ENCODE measurements around the gene RIF1.

Gene RIF1

GRCh38 chr2:151508519-151508918 is 98.8 kb downstream of the RIF1 start:
- no peak for DNase-seq (ENCODE audit: low read depth in 2 of 2, low spot score in 1 of 2)

- no peak for DNase-seq (ENCODE audit: low read depth in 2 of 2, low spot score in 1 of 2)
Measured at GRCh38 chr2:151518802-151519201, 109.1 kb downstream of the RIF1 start.

- DNase-seq (ENCODE audit: low read depth in 2 of 2, low spot score in 1 of 2): no peak
Measured at GRCh38 chr2:151520976-151521375, 111.3 kb downstream of the RIF1 start.

- DNase-seq (ENCODE audit: low read depth in 2 of 2, low spot score in 1 of 2): no peak
Measured at GRCh38 chr2:151522556-151522955, 112.9 kb downstream of the RIF1 start.

GRCh38 chr2:151523850-151524249 is 114.1 kb downstream of the RIF1 start:
- DNase-seq (ENCODE audit: low read depth in 2 of 2, low spot score in 1 of 2): no peak

GRCh38 chr2:151525821-151526373 is 116.2 kb downstream of the RIF1 start:
- DNase-seq (ENCODE audit: low read depth in 2 of 2, low spot score in 1 of 2): no peak

- no peak for DNase-seq (ENCODE audit: low read depth in 2 of 2, low spot score in 1 of 2)
Measured at GRCh38 chr2:151526572-151527090, 116.9 kb downstream of the RIF1 start.
